Effector memory CD4-positive, alpha-beta T cell (primary cell): Measurements from ENCODE around the gene SUPT3H.
"Not testable (repeated sequence)": the region's sequence is repeated elsewhere in the genome, so short reads cannot be mapped to it uniquely, and the experiment has no call there.

Source experiments
- DNase-seq, 3 donors: peaks; one replicate each; pipeline ENCODE4 v3.0.0-alpha.2; 2020
- H3K27ac ChIP-seq: 2 replicates; pipeline ENCODE4 v1.7.0; 2013; ENCODE audit warnings: mild to moderate bottlenecking, low read length, moderate library complexity; ENCODE audit not compliant: insufficient read depth, poor library complexity, severe bottlenecking
- H3K27me3 ChIP-seq: replicated peaks from 2 replicates; pipeline ENCODE4 v1.7.0; 2013; ENCODE audit warnings: mild to moderate bottlenecking, low read length; ENCODE audit not compliant: insufficient read depth, control insufficient read depth, poor library complexity, severe bottlenecking
- H3K36me3 ChIP-seq: 2 replicates; pipeline ENCODE4 v1.7.0; 2013; ENCODE audit warnings: mild to moderate bottlenecking, low read length, moderate library complexity; ENCODE audit not compliant: control insufficient read depth, insufficient read depth
- H3K4me1 ChIP-seq: 2 replicates; pipeline ENCODE4 v1.7.0; 2013; ENCODE audit warnings: low read length, mild to moderate bottlenecking; ENCODE audit not compliant: control insufficient read depth, insufficient read depth, poor library complexity, severe bottlenecking
- H3K4me3 ChIP-seq: 2 replicates; pipeline ENCODE4 v1.7.0; 2013; ENCODE audit warnings: low read length, low read depth, mild to moderate bottlenecking; ENCODE audit not compliant: insufficient read depth, poor library complexity, severe bottlenecking
- H3K9me3 ChIP-seq: 2 replicates; pipeline ENCODE4 v1.7.0; 2013; ENCODE audit warnings: mild to moderate bottlenecking, low read length, moderate library complexity; ENCODE audit not compliant: control insufficient read depth

The SUPT3H gene

GRCh38 chr6:45170309-45170708 lies 207.4 kb downstream of the SUPT3H start:
- Histone ChIP-seq H3K36me3 (no peaks in the 10 kb centered on the region), H3K4me3 (no peak overlapping the region), H3K27ac (no peak overlapping the region), H3K27me3 (no peaks in the 10 kb centered on the region), H3K4me1 (no peaks in the 10 kb centered on the region), H3K9me3 (no peaks in the 10 kb centered on the region)
- no peak for DNase-seq

GRCh38 chr6:45169815-45170214 lies 207.9 kb downstream of the SUPT3H start:
- H3K4me3 ChIP-seq = no peak overlapping the region
- no peak overlapping the region for H3K27ac ChIP-seq
- no peaks in the 10 kb centered on the region for H3K9me3 ChIP-seq
- H3K27me3 ChIP-seq = no peaks in the 10 kb centered on the region
- no peaks in the 10 kb centered on the region for H3K36me3 ChIP-seq
- DNase-seq = no peak
- no peaks in the 10 kb centered on the region for H3K4me1 ChIP-seq

- H3K4me1 ChIP-seq = no peaks in the 10 kb centered on the region
- H3K9me3 ChIP-seq = no peaks in the 10 kb centered on the region
- no peak overlapping the region for H3K27ac ChIP-seq
- DNase-seq = no peak
- H3K27me3 ChIP-seq = no peaks in the 10 kb centered on the region
- no peaks in the 10 kb centered on the region for H3K36me3 ChIP-seq
- no peak overlapping the region for H3K4me3 ChIP-seq
These were observed 213.6 kb downstream of the SUPT3H start for GRCh38 chr6:45163952-45164766.

GRCh38 chr6:45160305-45160704 lies 217.4 kb downstream of the SUPT3H start:
- Histone ChIP-seq H3K9me3 (no peaks in the 10 kb centered on the region), H3K27ac (no peak overlapping the region), H3K4me3 (no peak overlapping the region), H3K36me3 (no peaks in the 10 kb centered on the region), H3K4me1 (no peaks in the 10 kb centered on the region), H3K27me3 (no peaks in the 10 kb centered on the region)
- no peak for DNase-seq

- H3K36me3 ChIP-seq = no peaks in the 10 kb centered on the region
- H3K9me3 ChIP-seq = no peaks in the 10 kb centered on the region
- H3K27me3 ChIP-seq = no peaks in the 10 kb centered on the region
- DNase-seq = peak in 1 of 3 donors; percentile 6
- no peak overlapping the region for H3K4me3 ChIP-seq
- no peak overlapping the region for H3K27ac ChIP-seq
- no peaks in the 10 kb centered on the region for H3K4me1 ChIP-seq
These were observed 221.7 kb downstream of the SUPT3H start for GRCh38 chr6:45156075-45156474.

- Histone ChIP-seq H3K9me3 (no peaks in the 10 kb centered on the region), H3K4me3 (no peak overlapping the region)
These were observed 222.3 kb downstream of the SUPT3H start for GRCh38 chr6:45155341-45155894.

GRCh38 chr6:45154679-45155078 lies 223.1 kb downstream of the SUPT3H start:
- no peaks in the 10 kb centered on the region for H3K36me3 ChIP-seq
- no peak for DNase-seq
- no peaks in the 10 kb centered on the region for H3K9me3 ChIP-seq
- H3K27me3 ChIP-seq = no peaks in the 10 kb centered on the region
- no peak overlapping the region for H3K4me3 ChIP-seq
- H3K27ac ChIP-seq = no peak overlapping the region
- no peaks in the 10 kb centered on the region for H3K4me1 ChIP-seq

More at GRCh38 chr6:45155341-45155894, 222.3 kb downstream of the SUPT3H start:
- Histone ChIP-seq H3K27ac (no peak overlapping the region), H3K36me3 (no peaks in the 10 kb centered on the region), H3K27me3 (no peaks in the 10 kb centered on the region), H3K4me1 (no peaks in the 10 kb centered on the region)
- DNase-seq = no peak

GRCh38 chr6:45148711-45149341 lies 228.9 kb downstream of the SUPT3H start:
- Histone ChIP-seq H3K36me3 (no peaks in the 10 kb centered on the region), H3K27ac (no peak overlapping the region), H3K4me3 (no peak overlapping the region), H3K9me3 (no peaks in the 10 kb centered on the region), H3K4me1 (no peaks in the 10 kb centered on the region), H3K27me3 (no peaks in the 10 kb centered on the region)
- no peak for DNase-seq

GRCh38 chr6:45148278-45148677 lies 229.5 kb downstream of the SUPT3H start:
- H3K4me1 ChIP-seq = no peaks in the 10 kb centered on the region
- H3K9me3 ChIP-seq = no peaks in the 10 kb centered on the region
- H3K27me3 ChIP-seq = no peaks in the 10 kb centered on the region
- H3K36me3 ChIP-seq = no peaks in the 10 kb centered on the region
- no peak for DNase-seq
- no peak overlapping the region for H3K27ac ChIP-seq
- H3K4me3 ChIP-seq = no peak overlapping the region

GRCh38 chr6:45145658-45146057 lies 232.1 kb downstream of the SUPT3H start:
- not testable (repeated sequence) for H3K4me3 ChIP-seq, H3K36me3 ChIP-seq, DNase-seq, H3K27me3 ChIP-seq, H3K4me1 ChIP-seq, H3K9me3 ChIP-seq, H3K27ac ChIP-seq
